Naive B cell (primary cell): ENCODE data around the gene GATA2. TPM values are rescaled to one million over a fixed set of nuclear protein-coding genes. Genes with fewer than 3 reads are reported as not detected.

Source experiments
- ATAC-seq, 2 donors: fragments of 150-1000 bp; cut with Tn5 transposase; 2 replicates each; pipeline ENCODE4 v1.10.0; 2021; ENCODE audit warnings: low read depth in 2 of 2, mild to moderate bottlenecking in 2 of 2, moderate library complexity in 2 of 2
- DNase-seq: peaks from one replicate; pipeline ENCODE4 v3.0.0; 2022
- H3K27ac Mint-ChIP-seq, 6 donors: one replicate each; pipeline ENCODE4 v1.8.0; 2020 to 2022; ENCODE audit warnings: mild to moderate bottlenecking in 6 of 6, mixed read lengths in 6 of 6, moderate library complexity in 5 of 6, inconsistent platforms in 2 of 6
- H3K27me3 Mint-ChIP-seq, 3 donors: one replicate each; pipeline ENCODE4 v1.8.0; 2021 to 2022; ENCODE audit warnings: mixed read lengths in 3 of 3, mild to moderate bottlenecking in 1 of 3
- H3K36me3 Mint-ChIP-seq, 2 donors: one replicate each; pipeline ENCODE4 v1.8.0; 2020 to 2022; ENCODE audit warnings: mixed read lengths in 2 of 2, inconsistent platforms in 1 of 2, mild to moderate bottlenecking in 1 of 2
- H3K4me1 Mint-ChIP-seq, 3 donors: one replicate each; pipeline ENCODE4 v1.8.0; 2020 to 2022; ENCODE audit warnings: mixed read lengths in 3 of 3, inconsistent platforms in 1 of 3, mild to moderate bottlenecking in 1 of 3, moderate library complexity in 1 of 3
- H3K4me3 Mint-ChIP-seq, 8 donors: one replicate each; pipeline ENCODE4 v1.8.0; 2020 to 2022; ENCODE audit warnings: mild to moderate bottlenecking in 8 of 8, mixed read lengths in 8 of 8, moderate library complexity in 8 of 8, inconsistent platforms in 2 of 8
- H3K9me3 Mint-ChIP-seq, 7 donors: one replicate each; pipeline ENCODE4 v1.8.0; 2020 to 2022; ENCODE audit warnings: mixed read lengths in 7 of 7, mild to moderate bottlenecking in 5 of 7, inconsistent platforms in 2 of 7, moderate library complexity in 1 of 7
- polyA plus RNA-seq, 6 donors: library from polyadenylated mRNA; unstranded; fragments of 300-500 nt; fragmentation: Illumina TruSeq; gene quantifications; one replicate each; pipeline ENCODE4 v1.2.3, GENCODE V29; 2021; ENCODE audit warnings: low read depth in 6 of 6

GATA2 gene
- polyA plus RNA-seq, 6 donors from 2014 or later = 0.21 to 0.49 (median 0.28) TPM; not detected in 3

- H3K36me3 Mint-ChIP-seq = peaks cover 0 to 11% of the 10 kb centered on the region in 2 donors
- H3K27ac Mint-ChIP-seq = no peak overlapping the region
- H3K4me3 Mint-ChIP-seq = no peak overlapping the region
- H3K9me3 Mint-ChIP-seq = peaks cover 0 to 3% (median 0%) of the 10 kb centered on the region in 7 donors
- peaks cover 9 to 12% (median 10%) of the 10 kb centered on the region in 3 donors for H3K4me1 Mint-ChIP-seq
- DNase-seq (no peak), ATAC-seq (no peak)
- peaks cover 45 to 79% (median 64%) of the 10 kb centered on the region in 3 donors for H3K27me3 Mint-ChIP-seq
Measured at GRCh38 chr3:128435561-128435960, 57.4 kb downstream of the GATA2 start.

GRCh38 chr3:128435058-128435457 is 57.9 kb downstream of the GATA2 start:
- DNase-seq = no peak
- Mint-ChIP-seq H3K27ac (no peak overlapping the region), H3K4me3 (no peak overlapping the region), H3K9me3 (peaks cover 0 to 3% (median 0%) of the 10 kb centered on the region in 7 donors), H3K27me3 (peaks cover 49 to 80% (median 64%) of the 10 kb centered on the region in 3 donors), H3K4me1 (peaks cover 9 to 12% (median 10%) of the 10 kb centered on the region in 3 donors), H3K36me3 (peaks cover 0 to 11% of the 10 kb centered on the region in 2 donors)
- ATAC-seq = no peak

- Mint-ChIP-seq H3K27me3 (peaks cover 50 to 82% (median 64%) of the 10 kb centered on the region in 3 donors), H3K27ac (no peak overlapping the region), H3K9me3 (peaks cover 0 to 3% (median 0%) of the 10 kb centered on the region in 7 donors), H3K4me1 (peaks cover 9 to 12% (median 10%) of the 10 kb centered on the region in 3 donors), H3K4me3 (no peak overlapping the region), H3K36me3 (peaks cover 0 to 11% of the 10 kb centered on the region in 2 donors)
- no peak for ATAC-seq
- no peak for DNase-seq
Measured at GRCh38 chr3:128434524-128434923, 58.5 kb downstream of the GATA2 start.

GRCh38 chr3:128433837-128434165 is 59.2 kb downstream of the GATA2 start:
- no peak overlapping the region for H3K4me3 Mint-ChIP-seq
- H3K36me3 Mint-ChIP-seq = peaks cover 0 to 11% of the 10 kb centered on the region in 2 donors
- H3K27me3 Mint-ChIP-seq = peaks cover 51 to 82% (median 64%) of the 10 kb centered on the region in 3 donors
- no peak for ATAC-seq
- H3K9me3 Mint-ChIP-seq = peaks cover 0 to 3% (median 0%) of the 10 kb centered on the region in 7 donors
- no peak overlapping the region for H3K27ac Mint-ChIP-seq
- peaks cover 9 to 12% (median 10%) of the 10 kb centered on the region in 3 donors for H3K4me1 Mint-ChIP-seq
- no peak for DNase-seq

GRCh38 chr3:128432971-128433836 is 59.8 kb downstream of the GATA2 start:
- DNase-seq (no peak), ATAC-seq (no peak)
- H3K36me3 Mint-ChIP-seq = peaks cover 0 to 11% of the 10 kb centered on the region in 2 donors
- peaks cover 0 to 3% (median 0%) of the 10 kb centered on the region in 7 donors for H3K9me3 Mint-ChIP-seq
- peaks cover 9 to 12% (median 10%) of the 10 kb centered on the region in 3 donors for H3K4me1 Mint-ChIP-seq
- no peak overlapping the region for H3K4me3 Mint-ChIP-seq
- H3K27me3 Mint-ChIP-seq = peaks cover 53 to 82% (median 65%) of the 10 kb centered on the region in 3 donors
- no peak overlapping the region for H3K27ac Mint-ChIP-seq

- H3K4me1 Mint-ChIP-seq = peaks cover 9 to 12% (median 10%) of the 10 kb centered on the region in 3 donors
Measured at GRCh38 chr3:128432301-128432970, 60.6 kb downstream of the GATA2 start.

GRCh38 chr3:128431803-128432300 is 61.1 kb downstream of the GATA2 start:
- peak overlapping the region in 4 of 8 donors; percentile 9 to 35 (median 26) for H3K4me3 Mint-ChIP-seq
- peaks cover 0 to 11% of the 10 kb centered on the region in 2 donors for H3K36me3 Mint-ChIP-seq
- peaks cover 0 to 3% (median 0%) of the 10 kb centered on the region in 7 donors for H3K9me3 Mint-ChIP-seq
- peaks cover 50 to 88% (median 72%) of the 10 kb centered on the region in 3 donors for H3K27me3 Mint-ChIP-seq
- ATAC-seq (no peak), DNase-seq (no peak)
- H3K27ac Mint-ChIP-seq = peak overlapping the region in 1 of 6 donors; percentile 45
- peaks cover 9 to 12% (median 10%) of the 10 kb centered on the region in 3 donors for H3K4me1 Mint-ChIP-seq

More at GRCh38 chr3:128432301-128432970, 60.6 kb downstream of the GATA2 start:
- Mint-ChIP-seq H3K36me3 (peaks cover 0 to 11% of the 10 kb centered on the region in 2 donors), H3K9me3 (peaks cover 0 to 3% (median 0%) of the 10 kb centered on the region in 7 donors), H3K4me3 (peak overlapping the region in 4 of 8 donors; percentile 9 to 35 (median 26)), H3K27ac (no peak overlapping the region), H3K27me3 (peaks cover 53 to 87% (median 72%) of the 10 kb centered on the region in 3 donors)
- ATAC-seq (no peak), DNase-seq (no peak)

- Mint-ChIP-seq H3K4me1 (peaks cover 9 to 12% (median 10%) of the 10 kb centered on the region in 3 donors), H3K9me3 (peaks cover 0 to 3% (median 0%) of the 10 kb centered on the region in 7 donors), H3K4me3 (peak overlapping the region in 1 of 8 donors; percentile 74), H3K27me3 (peaks cover 39 to 78% (median 62%) of the 10 kb centered on the region in 3 donors), H3K27ac (peak overlapping the region in 1 of 6 donors; percentile 56), H3K36me3 (peaks cover 0 to 11% of the 10 kb centered on the region in 2 donors)
- ATAC-seq (no peak), DNase-seq (no peak)
Measured at GRCh38 chr3:128430731-128431130, 62.3 kb downstream of the GATA2 start.

GRCh38 chr3:128430301-128430700 is 62.7 kb downstream of the GATA2 start:
- H3K27me3 Mint-ChIP-seq = peaks cover 37 to 77% (median 60%) of the 10 kb centered on the region in 3 donors
- no peak overlapping the region for H3K27ac Mint-ChIP-seq
- peaks cover 0 to 3% (median 0%) of the 10 kb centered on the region in 7 donors for H3K9me3 Mint-ChIP-seq
- H3K4me3 Mint-ChIP-seq = peak overlapping the region in 1 of 8 donors; percentile 74
- peaks cover 9 to 12% (median 10%) of the 10 kb centered on the region in 3 donors for H3K4me1 Mint-ChIP-seq
- DNase-seq (no peak), ATAC-seq (no peak)
- H3K36me3 Mint-ChIP-seq = peaks cover 0 to 11% of the 10 kb centered on the region in 2 donors

GRCh38 chr3:128429751-128430150 is 63.2 kb downstream of the GATA2 start:
- Mint-ChIP-seq H3K27me3 (peaks cover 37 to 72% (median 60%) of the 10 kb centered on the region in 3 donors), H3K36me3 (peaks cover 0 to 11% of the 10 kb centered on the region in 2 donors), H3K27ac (no peak overlapping the region), H3K4me1 (peaks cover 9 to 12% (median 10%) of the 10 kb centered on the region in 3 donors), H3K4me3 (no peak overlapping the region), H3K9me3 (peaks cover 0 to 3% (median 0%) of the 10 kb centered on the region in 7 donors)
- ATAC-seq = no peak
- DNase-seq = no peak
